ENCODE data around the gene GALNT10. TPM values are rescaled to one million over a fixed set of nuclear protein-coding genes. Genes with fewer than 3 reads are reported as not detected.

The GALNT10 gene
- total RNA-seq, 1 donor from 2014 or later: 20.6 TPM

DNA sequence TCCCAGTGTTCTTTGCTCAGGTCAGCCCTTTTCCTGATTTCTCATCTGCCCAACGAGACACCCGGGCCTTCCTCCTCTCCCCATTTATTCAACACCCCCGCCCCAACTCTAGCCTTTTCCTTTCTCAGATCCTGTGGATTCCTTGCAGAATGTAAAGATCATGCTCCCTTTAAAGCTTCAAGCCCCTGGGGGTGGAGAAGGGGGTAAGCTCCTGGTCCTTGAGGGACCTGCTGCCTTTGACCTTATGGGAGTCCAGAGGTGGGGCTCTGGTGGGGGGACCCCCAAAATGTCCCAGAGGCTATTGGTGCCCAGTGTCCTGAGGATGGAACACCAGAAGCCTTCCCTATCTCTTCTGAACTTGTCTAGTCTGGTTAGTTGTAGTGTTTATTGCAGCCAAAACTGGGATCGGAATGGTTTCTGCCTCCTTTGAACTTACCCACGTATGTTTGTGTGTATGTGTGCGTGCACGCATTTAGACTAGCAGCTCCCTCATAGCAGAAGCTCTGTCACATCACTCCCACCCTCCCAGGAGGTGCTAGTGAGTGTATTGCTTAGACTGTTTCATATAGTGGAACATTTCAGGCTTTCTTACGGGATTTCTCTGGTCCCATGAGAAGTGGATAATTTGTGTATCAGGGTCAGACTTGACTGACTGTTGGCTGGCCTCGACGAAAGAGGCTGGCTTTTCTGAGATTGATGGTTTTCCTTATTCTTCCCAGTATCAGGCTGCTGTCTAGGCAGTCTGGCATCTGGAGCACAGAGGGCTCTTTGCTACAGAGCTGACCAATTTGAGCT lies 1.1 kb downstream of the GALNT10 start:
- no peak for DNase-seq (ENCODE audit: low spot score, unreplicated experiment)
- H3K9me3 Mint-ChIP-seq (ENCODE audit: low read depth): no peaks in the 10 kb centered on the region
- peak overlapping the region; percentile 88 for H3K4me3 Mint-ChIP-seq (ENCODE audit: low read depth)
- H3K4me1 Mint-ChIP-seq (ENCODE audit: low read depth): peaks cover 18% of the 10 kb centered on the region
- H3K27ac Mint-ChIP-seq: peak overlapping the region; percentile 77
- H3K27me3 Mint-ChIP-seq: peaks cover 48% of the 10 kb centered on the region
- TF ChIP-seq CTCF (IDR thresholded peaks at IDR 0.05; ENCODE audit: unreplicated experiment): no peak
- no peaks in the 10 kb centered on the region for H3K36me3 Mint-ChIP-seq (ENCODE audit: insufficient read depth)

DNA sequence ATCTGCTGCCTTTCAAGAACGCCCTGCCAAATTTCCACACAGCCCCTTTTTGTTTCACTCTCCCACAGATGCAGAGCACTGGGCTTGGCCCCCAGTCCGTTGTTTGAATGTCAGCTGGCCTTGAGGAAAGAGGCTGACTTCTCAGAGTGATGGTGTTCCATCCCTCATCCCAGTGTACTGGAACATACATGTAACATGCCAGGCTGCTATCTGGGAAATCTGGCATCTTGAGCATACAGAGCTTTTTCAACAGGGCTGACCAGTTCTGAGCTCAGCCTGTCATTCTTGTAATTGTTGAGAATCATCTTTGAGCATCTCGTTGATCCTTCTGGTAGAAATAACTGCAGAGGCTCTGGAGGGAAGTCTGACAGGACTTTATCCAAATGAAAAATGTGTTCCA lies 2.8 kb downstream of the GALNT10 start:
- no peak for DNase-seq (ENCODE audit: low spot score, unreplicated experiment)
- Mint-ChIP-seq H3K4me1 (ENCODE audit: low read depth) (peaks cover 32% of the 10 kb centered on the region), H3K36me3 (ENCODE audit: insufficient read depth) (no peaks in the 10 kb centered on the region), H3K4me3 (ENCODE audit: low read depth) (no peak overlapping the region), H3K27ac (no peak overlapping the region), H3K27me3 (peaks cover 34% of the 10 kb centered on the region), H3K9me3 (ENCODE audit: low read depth) (no peaks in the 10 kb centered on the region)
- TF ChIP-seq CTCF (IDR thresholded peaks at IDR 0.05; ENCODE audit: unreplicated experiment): no peak

DNA sequence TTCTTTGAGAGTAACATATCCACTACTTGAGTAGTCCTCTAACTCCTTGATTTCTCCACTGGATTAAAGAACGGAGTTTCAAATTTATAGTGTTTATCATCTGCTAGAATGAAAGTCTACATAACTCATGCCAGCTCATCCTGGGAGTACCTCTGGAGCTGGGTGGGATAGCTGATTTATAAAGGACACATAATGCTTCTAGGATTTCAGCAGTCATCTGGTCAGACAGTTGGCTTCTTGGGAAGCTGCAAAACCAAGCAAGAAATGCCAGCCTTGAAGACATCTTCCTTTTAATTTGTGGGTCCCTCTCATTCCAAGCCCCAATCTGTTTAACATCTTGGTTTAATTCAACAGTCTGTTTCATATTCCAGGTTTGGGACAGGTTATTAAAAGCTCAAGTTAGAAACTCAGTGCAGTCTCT lies 3.2 kb downstream of the GALNT10 start:
- Mint-ChIP-seq H3K36me3 (ENCODE audit: insufficient read depth) (no peaks in the 10 kb centered on the region), H3K27ac (no peak overlapping the region), H3K27me3 (peaks cover 32% of the 10 kb centered on the region), H3K4me1 (ENCODE audit: low read depth) (peaks cover 35% of the 10 kb centered on the region), H3K4me3 (ENCODE audit: low read depth) (no peak overlapping the region), H3K9me3 (ENCODE audit: low read depth) (no peaks in the 10 kb centered on the region)
- no peak for DNase-seq (ENCODE audit: low spot score, unreplicated experiment)
- TF ChIP-seq CTCF (IDR thresholded peaks at IDR 0.05; ENCODE audit: unreplicated experiment): no peak

DNA sequence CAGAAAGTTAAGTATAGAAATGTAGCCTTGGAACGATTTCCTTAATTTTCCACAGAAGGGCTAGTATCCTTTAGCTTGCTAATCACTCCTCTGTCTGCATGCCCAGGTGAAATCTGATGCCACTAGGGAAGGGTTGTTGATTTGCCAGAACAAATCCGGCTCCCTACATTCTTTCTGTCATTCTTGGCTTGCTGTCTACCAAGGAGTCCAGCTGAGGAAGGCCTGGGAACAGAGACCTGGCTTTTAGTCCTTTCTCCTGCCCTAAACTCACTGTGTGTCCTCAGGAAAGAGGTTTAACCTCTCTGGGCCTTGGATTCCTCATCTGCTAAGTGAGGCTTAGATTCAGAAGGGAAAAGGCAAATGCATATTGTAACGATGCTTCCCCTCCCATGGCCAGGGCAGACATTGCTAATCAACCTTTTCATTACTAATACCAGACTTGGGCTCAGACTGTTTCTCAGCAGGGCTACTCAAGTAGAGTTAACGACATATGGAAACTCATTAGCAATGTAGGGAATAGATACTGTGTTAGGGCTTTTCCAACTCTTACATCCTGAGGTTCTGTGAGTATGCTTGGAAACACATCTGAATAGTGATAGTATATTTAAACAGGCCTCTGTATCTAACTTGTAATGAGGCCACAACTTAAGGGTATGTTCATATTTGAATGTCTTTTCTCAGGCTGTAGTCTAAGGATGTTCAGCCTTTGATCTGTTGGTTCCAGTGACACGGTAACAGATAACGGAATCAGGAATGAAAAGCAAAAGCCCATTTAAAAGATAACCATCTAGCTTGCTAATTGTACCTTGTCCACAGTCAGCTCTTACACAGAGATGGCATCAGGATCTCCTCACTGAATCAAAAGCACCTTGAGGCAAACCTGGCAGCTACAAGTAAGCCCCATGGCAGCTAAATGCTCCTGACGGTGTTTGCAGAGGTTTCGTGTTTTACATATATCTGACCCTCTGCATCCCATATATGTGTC lies 4.1 kb downstream of the GALNT10 start:
- Mint-ChIP-seq H3K36me3 (ENCODE audit: insufficient read depth) (no peaks in the 10 kb centered on the region), H3K4me3 (ENCODE audit: low read depth) (no peak overlapping the region), H3K9me3 (ENCODE audit: low read depth) (no peaks in the 10 kb centered on the region), H3K27me3 (peaks cover 23% of the 10 kb centered on the region), H3K4me1 (ENCODE audit: low read depth) (peaks cover 31% of the 10 kb centered on the region), H3K27ac (no peak overlapping the region)
- no peak for TF ChIP-seq CTCF (IDR thresholded peaks at IDR 0.05; ENCODE audit: unreplicated experiment)
- no peak for DNase-seq (ENCODE audit: low spot score, unreplicated experiment)

- peaks cover 29% of the 10 kb centered on the region for H3K4me1 Mint-ChIP-seq (ENCODE audit: low read depth)
- H3K9me3 Mint-ChIP-seq (ENCODE audit: low read depth): no peaks in the 10 kb centered on the region
- no peak overlapping the region for H3K4me3 Mint-ChIP-seq (ENCODE audit: low read depth)
- H3K36me3 Mint-ChIP-seq (ENCODE audit: insufficient read depth): no peaks in the 10 kb centered on the region
- no peak for DNase-seq (ENCODE audit: low spot score, unreplicated experiment)
- H3K27me3 Mint-ChIP-seq: peaks cover 18% of the 10 kb centered on the region
- H3K27ac Mint-ChIP-seq: no peak overlapping the region
- no peak for TF ChIP-seq CTCF (IDR thresholded peaks at IDR 0.05; ENCODE audit: unreplicated experiment)
Measured at GRCh38 chr5:154196281-154196680, 5.7 kb downstream of the GALNT10 start.

Measured in progenitor cell of endocrine pancreas (in vitro differentiated cells).